ENCODE measurements around the gene ELF1.

DNA sequence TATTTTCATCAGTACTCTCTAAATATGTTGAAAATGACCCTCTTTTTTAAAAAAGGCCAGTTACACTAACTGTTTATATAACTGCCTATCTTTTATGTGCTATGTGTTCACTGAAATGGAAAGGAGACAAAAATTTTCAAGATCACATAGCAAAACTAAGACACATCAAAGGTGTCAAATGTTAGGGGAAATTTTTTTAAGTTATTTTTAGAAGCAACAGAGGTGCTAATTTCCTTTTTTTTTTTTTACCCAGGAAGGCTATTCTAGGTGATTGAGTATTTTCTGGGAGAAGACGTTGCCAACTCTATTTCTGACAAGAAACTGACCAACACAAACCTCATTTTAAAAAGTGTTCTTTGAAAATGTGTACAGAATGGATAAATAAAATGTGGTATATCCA is 45.7 kb downstream of the ELF1 start:
- no peak for TF ChIP-seq POLR2A (IDR thresholded peaks at IDR 0.05)
- TF ChIP-seq, protein P1, sequence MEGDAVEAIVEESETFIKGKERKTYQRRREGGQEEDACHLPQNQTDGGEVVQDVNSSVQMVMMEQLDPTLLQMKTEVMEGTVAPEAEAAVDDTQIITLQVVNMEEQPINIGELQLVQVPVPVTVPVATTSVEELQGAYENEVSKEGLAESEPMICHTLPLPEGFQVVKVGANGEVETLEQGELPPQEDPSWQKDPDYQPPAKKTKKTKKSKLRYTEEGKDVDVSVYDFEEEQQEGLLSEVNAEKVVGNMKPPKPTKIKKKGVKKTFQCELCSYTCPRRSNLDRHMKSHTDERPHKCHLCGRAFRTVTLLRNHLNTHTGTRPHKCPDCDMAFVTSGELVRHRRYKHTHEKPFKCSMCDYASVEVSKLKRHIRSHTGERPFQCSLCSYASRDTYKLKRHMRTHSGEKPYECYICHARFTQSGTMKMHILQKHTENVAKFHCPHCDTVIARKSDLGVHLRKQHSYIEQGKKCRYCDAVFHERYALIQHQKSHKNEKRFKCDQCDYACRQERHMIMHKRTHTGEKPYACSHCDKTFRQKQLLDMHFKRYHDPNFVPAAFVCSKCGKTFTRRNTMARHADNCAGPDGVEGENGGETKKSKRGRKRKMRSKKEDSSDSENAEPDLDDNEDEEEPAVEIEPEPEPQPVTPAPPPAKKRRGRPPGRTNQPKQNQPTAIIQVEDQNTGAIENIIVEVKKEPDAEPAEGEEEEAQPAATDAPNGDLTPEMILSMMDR (IDR thresholded peaks at IDR 0.05), result no peak
- no peak for TF ChIP-seq EP300 (IDR thresholded peaks at IDR 0.05)

All from ovary (tissue), 3 donors.